Thymus (tissue), 11 donors: ENCODE measurements around the gene ACVR1C. TPM values are rescaled to one million over a fixed set of nuclear protein-coding genes. Genes with fewer than 3 reads are reported as not detected.
"Not testable (repeated sequence)": the region's sequence is repeated elsewhere in the genome, so short reads cannot be mapped to it uniquely, and the experiment has no call there.

Source experiments
- DNase-seq, 9 donors: peaks; one replicate each; pipeline ENCODE4 v3.0.0-alpha.2; 2013; ENCODE audit warnings: low spot score in 9 of 9, low read depth in 6 of 9, missing footprints in 1 of 9
- H3K27ac ChIP-seq, 2 donors: one replicate each; pipeline ENCODE4 v1.5.1; 2013; ENCODE audit warnings: control low read depth in 1 of 2, low read depth in 1 of 2, low read length in 1 of 2, mild to moderate bottlenecking in 1 of 2, moderate library complexity in 1 of 2
- H3K27me3 ChIP-seq, 2 donors: one replicate each; pipeline ENCODE4 v1.5.1; 2013; ENCODE audit warnings: low read length in 1 of 2; ENCODE audit not compliant: control insufficient read depth in 2 of 2, insufficient read depth in 1 of 2
- H3K36me3 ChIP-seq, 2 donors: one replicate each; pipeline ENCODE4 v1.5.1; 2013; ENCODE audit warnings: low read length in 1 of 2, mild to moderate bottlenecking in 1 of 2, moderate library complexity in 1 of 2; ENCODE audit not compliant: control insufficient read depth in 2 of 2, insufficient read depth in 2 of 2
- H3K4me1 ChIP-seq, 2 donors: one replicate each; pipeline ENCODE4 v1.5.1; 2013; ENCODE audit warnings: low read length in 2 of 2; ENCODE audit not compliant: control insufficient read depth in 2 of 2, insufficient read depth in 2 of 2
- H3K4me3 ChIP-seq, 2 donors: one replicate each; pipeline ENCODE4 v1.5.1; 2013; ENCODE audit warnings: low read length in 2 of 2, control low read depth in 1 of 2, mild to moderate bottlenecking in 1 of 2
- H3K9me3 ChIP-seq, 2 donors: one replicate each; pipeline ENCODE4 v1.5.1; 2013; ENCODE audit warnings: low read length in 1 of 2, mild to moderate bottlenecking in 1 of 2; ENCODE audit not compliant: control insufficient read depth in 2 of 2, insufficient read depth in 1 of 2
- WGBS: extraction: QIAGEN DNeasy Blood & Tissue Kit; methylation state at CpG from one replicate; pipeline ENCODE4 v1.1.7; 2013; 5-methylcytosine and 5-hydroxymethylcytosine counted together
- polyA plus RNA-seq: library from polyadenylated mRNA; stranded (reverse); fragments of 200-250 nt; gene quantifications from one replicate; pipeline ENCODE4 v1.2.3, GENCODE V29; 2013
- total RNA-seq: library from RNA; stranded (reverse); fragments of 120-200 nt; gene quantifications from one replicate; pipeline ENCODE4 v1.2.4, GENCODE V29; 2013
- donor health status: healthy.

ACVR1C gene
- total and polyA plus RNA-seq, 2 donors, result 0.23 to 0.24 TPM

GRCh38 chr2:157514966-157515365 lies 113.7 kb downstream of the ACVR1C start:
- not testable (repeated sequence) for H3K27ac ChIP-seq, H3K27me3 ChIP-seq, DNase-seq, H3K36me3 ChIP-seq, H3K4me1 ChIP-seq, H3K9me3 ChIP-seq, H3K4me3 ChIP-seq
- WGBS, result 98% methylated on average over 13 of the region's 15 CpGs

GRCh38 chr2:157509744-157510143 lies 118.9 kb downstream of the ACVR1C start:
- WGBS, result 80% methylated on average over 2 of the region's 2 CpGs

DNA sequence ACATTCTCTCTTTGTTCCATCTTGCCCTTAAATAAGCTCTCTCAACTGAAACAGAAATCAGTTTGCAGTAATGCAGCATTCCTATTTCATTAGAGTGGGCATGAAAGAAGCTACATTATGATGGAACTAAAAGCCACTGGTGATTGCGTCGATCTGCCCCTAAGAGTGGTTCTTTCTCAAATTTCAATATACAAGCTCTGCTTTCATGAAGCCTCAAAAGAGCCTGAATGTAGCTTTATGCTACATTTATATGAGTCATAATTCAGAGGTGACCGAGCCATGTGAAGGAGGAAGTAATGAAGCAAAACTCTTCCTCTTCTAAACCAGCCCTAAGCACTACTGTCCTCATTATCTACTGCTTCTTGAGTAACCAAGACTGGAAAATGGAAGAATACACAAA lies 120.0 kb downstream of the ACVR1C start:
- 74% methylated on average over 3 of the region's 3 CpGs for WGBS

More at GRCh38 chr2:157509744-157510143, 118.9 kb downstream of the ACVR1C start:
- Histone ChIP-seq H3K27ac (no peak overlapping the region), H3K4me1 (no peaks in the 10 kb centered on the region), H3K27me3 (no peaks in the 10 kb centered on the region), H3K9me3 (no peaks in the 10 kb centered on the region), H3K4me3 (no peak overlapping the region), H3K36me3 (no peaks in the 10 kb centered on the region)
- no peak for DNase-seq

GRCh38 chr2:157506586-157506985 lies 122.1 kb downstream of the ACVR1C start:
- H3K4me3 ChIP-seq, result no peak overlapping the region
- H3K4me1 ChIP-seq, result no peaks in the 10 kb centered on the region
- no peak overlapping the region for H3K27ac ChIP-seq
- no peaks in the 10 kb centered on the region for H3K9me3 ChIP-seq
- H3K36me3 ChIP-seq, result no peaks in the 10 kb centered on the region
- DNase-seq, result no peak
- H3K27me3 ChIP-seq, result no peaks in the 10 kb centered on the region

More for the DNA sequence above, 120.0 kb downstream of the ACVR1C start:
- Histone ChIP-seq H3K36me3 (no peaks in the 10 kb centered on the region), H3K4me1 (no peaks in the 10 kb centered on the region), H3K27me3 (no peaks in the 10 kb centered on the region), H3K4me3 (no peak overlapping the region), H3K27ac (no peak overlapping the region), H3K9me3 (no peaks in the 10 kb centered on the region)
- no peak for DNase-seq

GRCh38 chr2:157504623-157505022 lies 124.0 kb downstream of the ACVR1C start:
- Histone ChIP-seq H3K36me3 (no peaks in the 10 kb centered on the region), H3K27me3 (no peaks in the 10 kb centered on the region), H3K27ac (no peak overlapping the region), H3K4me3 (no peak overlapping the region), H3K4me1 (no peaks in the 10 kb centered on the region), H3K9me3 (no peaks in the 10 kb centered on the region)
- DNase-seq, result no peak
- 97% methylated on average over 4 of the region's 4 CpGs for WGBS

DNA sequence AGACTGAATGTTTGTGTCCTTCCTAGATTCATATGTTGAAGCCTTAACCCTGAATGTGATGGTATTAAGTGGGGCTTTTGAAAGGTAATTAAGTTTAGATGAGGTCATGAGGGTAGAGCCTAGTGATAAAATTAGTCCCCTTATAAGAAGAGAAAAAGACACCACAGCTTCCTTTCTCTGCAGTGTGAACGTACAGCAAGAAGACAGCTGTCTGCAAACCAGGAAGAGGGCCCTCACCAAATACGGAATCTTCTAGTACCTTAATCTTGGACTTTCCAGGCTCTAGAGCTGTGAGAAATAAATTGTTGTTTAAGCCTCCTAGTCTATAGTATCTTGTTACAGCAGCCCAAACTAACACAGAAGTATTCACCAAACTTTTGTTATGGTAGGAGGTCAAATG lies 127.6 kb downstream of the ACVR1C start:
- WGBS, result 34% methylated on average over 2 of the region's 2 CpGs
- DNase-seq, result no peak
- H3K27ac ChIP-seq, result no peak overlapping the region
- no peak overlapping the region for H3K4me3 ChIP-seq
- no peaks in the 10 kb centered on the region for H3K9me3 ChIP-seq
- no peaks in the 10 kb centered on the region for H3K36me3 ChIP-seq
- no peaks in the 10 kb centered on the region for H3K27me3 ChIP-seq
- H3K4me1 ChIP-seq, result no peaks in the 10 kb centered on the region

DNA sequence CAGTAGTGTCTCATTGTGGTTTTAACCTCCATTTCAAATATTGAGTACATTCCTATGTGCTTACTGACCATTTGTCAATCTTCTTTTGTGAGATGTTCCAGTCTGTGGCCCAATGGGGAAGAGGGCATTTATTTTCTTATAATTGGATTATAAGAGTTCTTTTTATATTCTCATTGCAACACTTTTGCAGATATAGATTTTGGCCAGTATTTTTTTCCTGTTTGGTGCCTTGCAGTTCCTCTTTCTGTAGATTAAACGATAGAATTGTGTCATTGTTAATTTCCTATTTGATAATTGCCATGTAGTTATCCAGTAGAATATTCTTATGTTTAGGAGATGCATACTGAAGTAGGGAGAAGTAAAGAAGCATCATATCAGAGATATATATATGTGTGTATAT lies 128.3 kb downstream of the ACVR1C start:
- Histone ChIP-seq H3K4me3 (no peak overlapping the region), H3K9me3 (no peaks in the 10 kb centered on the region), H3K4me1 (no peaks in the 10 kb centered on the region), H3K36me3 (no peaks in the 10 kb centered on the region), H3K27me3 (no peaks in the 10 kb centered on the region), H3K27ac (no peak overlapping the region)
- DNase-seq, result no peak
- 10% methylated on average over 1 of the region's 1 CpG for WGBS

DNA sequence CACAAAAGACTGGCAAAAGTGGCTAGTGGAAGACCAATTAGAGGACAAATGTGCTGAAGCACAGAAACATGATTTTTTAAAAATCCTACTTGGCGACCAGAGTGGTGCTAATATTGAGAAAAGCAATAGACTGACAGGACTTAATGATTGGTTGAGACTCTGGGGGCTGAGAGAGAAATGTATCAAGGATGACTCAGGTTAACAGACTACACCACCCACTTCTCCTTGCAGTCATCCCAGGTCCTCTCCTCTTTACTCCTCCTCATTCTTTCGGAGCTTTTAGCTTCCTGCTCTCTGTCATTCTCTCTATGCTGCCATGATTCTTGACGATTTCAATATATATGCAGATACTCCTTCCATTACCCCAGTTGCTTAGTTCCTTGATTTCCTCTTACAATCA lies 130.2 kb downstream of the ACVR1C start:
- Histone ChIP-seq H3K4me3 (no peak overlapping the region), H3K27me3 (no peaks in the 10 kb centered on the region), H3K9me3 (no peaks in the 10 kb centered on the region), H3K27ac (no peak overlapping the region), H3K4me1 (no peaks in the 10 kb centered on the region), H3K36me3 (no peaks in the 10 kb centered on the region)
- no peak for DNase-seq
- WGBS, result 95% methylated on average over 3 of the region's 3 CpGs

DNA sequence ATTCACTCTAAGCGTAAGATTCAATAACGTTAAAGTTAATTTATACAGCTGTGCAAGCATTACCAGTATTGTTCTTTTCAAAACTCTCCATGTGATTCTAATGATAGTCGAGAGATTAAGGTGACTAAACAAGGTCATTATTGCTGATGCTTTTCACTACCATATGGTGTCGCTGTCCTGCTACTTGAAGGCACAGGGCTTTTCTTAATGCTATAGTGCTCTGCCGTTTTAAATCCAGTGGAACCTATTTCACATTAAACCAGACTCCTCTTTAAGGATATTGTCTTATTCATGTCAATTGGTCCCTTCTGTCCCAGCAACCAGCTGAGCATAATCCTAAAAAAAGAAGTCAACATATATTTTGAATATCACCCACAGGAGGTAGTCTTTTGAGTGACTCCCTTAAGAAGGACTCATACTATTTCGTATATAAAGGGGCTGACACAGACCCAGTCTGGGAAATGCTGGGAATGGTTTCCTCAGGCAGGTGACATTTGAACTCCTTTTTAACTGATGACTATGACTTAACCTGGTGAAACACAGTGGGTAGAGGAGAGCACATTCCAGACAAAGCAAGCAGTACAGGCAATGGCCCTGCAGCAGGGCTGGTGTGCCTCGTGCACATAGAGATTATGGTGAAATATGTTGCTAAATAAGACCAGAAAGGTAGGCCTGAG lies 130.9 kb downstream of the ACVR1C start:
- Histone ChIP-seq H3K27me3 (no peaks in the 10 kb centered on the region), H3K4me1 (no peaks in the 10 kb centered on the region), H3K9me3 (no peaks in the 10 kb centered on the region), H3K36me3 (no peaks in the 10 kb centered on the region), H3K4me3 (no peak overlapping the region), H3K27ac (no peak overlapping the region)
- peak in 2 of 9 donors; percentile 19 to 45 for DNase-seq
- 35% methylated on average over 7 of the region's 7 CpGs for WGBS
